Activated CD8-positive, alpha-beta memory T cell treated with anti-CD3 and anti-CD28 coated beads, Interleukin-2, amount 50 U/mL, for 4 hours (primary cell): ENCODE results near the gene UBN1.
"Not testable (repeated sequence)": the region's sequence is repeated elsewhere in the genome, so short reads cannot be mapped to it uniquely, and the experiment has no call there.

Source experiments
- DNase-seq: peaks from one replicate; pipeline ENCODE4 v3.0.0-alpha.2; 2020

The UBN1 gene

DNA sequence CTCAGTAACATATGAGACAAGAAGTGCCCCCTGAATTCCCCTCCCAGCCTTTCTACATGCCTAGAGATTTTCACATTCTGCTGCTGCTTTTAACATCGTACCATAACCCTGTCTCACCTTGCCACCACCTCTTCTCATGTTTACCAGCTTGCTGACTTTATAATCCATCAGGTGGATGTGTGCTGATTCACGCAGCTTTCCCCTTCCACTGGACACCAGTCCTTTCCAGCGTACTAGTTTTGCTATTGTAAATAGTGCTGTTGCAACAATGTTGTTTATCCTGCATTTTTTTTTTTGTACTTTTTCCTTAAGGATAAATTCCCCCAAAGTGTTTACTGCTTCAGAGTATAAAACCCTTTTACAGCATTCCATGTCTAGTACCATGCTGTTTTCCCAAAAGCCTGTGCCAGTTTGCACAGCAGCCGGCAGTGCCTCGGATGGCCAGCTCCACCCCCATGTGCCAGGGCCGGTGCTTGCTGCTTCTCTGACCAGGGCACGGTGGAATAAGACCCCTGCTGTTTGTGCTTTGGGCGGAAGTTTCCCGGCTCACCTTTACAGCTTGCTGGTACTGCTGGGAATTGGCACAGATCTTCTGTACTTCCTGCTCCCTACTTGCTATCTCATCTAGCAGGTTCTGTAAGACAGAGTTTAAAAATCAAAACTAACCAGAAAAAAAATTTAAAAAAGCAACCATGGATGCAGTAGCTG, 41.3 kb downstream of the UBN1 start:
- no peak for DNase-seq

DNA sequence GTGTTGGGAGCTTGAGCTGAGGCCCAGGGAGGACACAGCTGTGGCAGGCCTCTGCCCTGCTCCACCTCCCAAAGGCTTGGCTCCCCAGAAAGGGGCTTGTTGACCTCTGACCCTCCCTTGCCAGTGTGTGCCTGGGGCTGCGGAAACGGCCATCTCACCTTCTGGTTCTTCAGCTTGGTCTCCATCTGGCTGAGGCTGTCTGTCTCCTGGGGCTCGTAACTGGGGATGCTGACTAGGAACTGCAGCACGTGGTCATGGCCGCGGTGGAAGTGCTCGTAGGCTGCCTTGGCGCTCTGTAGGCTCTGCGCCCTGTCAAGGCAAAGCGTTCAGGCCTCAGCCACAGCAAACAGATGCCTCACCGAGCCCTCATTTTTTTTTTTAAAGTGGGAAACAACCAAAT, 42.7 kb downstream of the UBN1 start:
- no peak for DNase-seq

DNA sequence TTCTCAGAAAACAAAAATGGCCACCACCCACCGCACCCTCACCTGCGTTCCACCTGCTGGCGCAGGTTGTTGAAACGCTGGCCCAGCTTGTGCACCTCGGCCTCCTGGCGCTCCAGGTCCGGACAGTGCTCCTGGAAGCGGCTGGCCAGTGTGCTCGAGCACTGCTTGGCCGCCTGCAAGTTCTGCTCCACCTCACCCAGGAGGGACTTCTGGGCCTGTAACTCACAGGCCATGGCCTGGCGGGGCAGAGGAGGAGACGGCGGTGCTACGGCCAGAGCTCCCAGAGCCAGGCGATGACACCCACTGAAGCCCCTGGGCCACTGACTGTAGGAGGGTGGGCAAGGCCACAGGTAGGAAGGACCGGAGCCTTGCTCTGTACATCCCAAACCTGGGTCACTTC, 43.4 kb downstream of the UBN1 start:
- no peak for DNase-seq

DNA sequence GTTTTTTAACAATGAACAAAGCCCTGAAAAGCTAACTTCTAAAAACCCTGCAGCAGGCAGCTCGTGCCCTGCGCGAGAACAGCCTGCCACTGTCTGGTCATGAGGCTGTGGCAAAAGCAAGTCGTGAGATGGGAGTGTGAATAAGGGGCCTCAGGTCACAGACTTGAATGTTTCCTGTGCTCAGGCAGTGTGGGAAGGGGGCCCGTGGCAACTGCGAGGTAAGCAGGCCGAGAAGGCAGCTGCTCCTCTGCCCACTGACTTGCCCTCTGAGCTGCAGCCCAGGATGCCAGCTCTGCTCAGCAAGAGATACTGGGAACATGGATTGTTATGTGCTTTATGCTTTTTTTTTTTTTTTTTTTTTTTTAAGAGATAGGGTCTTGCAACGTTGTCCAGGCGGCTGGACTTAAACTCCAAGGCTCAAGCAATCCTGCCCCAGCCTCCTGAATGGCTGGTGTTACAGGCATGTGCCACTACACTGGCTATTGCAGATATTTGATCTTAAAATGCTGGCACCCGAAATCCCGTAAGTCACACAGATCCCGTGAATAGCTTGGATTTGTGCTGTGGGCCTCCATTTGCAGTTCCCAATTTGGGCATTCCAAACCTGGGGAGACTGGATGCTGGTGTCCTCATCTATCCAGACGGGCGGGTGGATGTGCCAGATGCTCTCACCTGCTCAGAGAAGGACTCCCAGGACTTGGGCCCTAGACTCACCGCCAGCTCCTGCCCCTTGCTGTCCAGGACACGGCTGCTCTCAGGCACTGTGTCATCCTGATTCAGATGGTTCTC, 44.0 kb downstream of the UBN1 start:
- DNase-seq, result no peak

DNA sequence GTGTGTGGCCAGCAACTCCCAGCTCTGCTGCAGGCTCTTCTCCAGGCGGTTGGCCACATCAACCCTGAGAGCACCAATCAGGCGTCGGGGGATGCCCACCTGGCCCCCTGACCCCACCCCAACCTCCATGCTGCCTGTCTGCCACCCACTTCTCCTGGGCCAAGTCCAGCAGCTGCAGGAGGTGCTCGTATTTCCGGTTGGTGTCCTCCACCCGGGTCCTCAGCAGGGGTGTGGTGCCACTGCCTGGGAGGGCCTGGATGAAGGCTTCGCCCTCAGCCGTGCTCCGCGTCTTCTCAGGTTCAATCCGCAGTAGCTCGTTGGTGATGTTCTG, 44.6 kb downstream of the UBN1 start:
- no peak for DNase-seq

DNA sequence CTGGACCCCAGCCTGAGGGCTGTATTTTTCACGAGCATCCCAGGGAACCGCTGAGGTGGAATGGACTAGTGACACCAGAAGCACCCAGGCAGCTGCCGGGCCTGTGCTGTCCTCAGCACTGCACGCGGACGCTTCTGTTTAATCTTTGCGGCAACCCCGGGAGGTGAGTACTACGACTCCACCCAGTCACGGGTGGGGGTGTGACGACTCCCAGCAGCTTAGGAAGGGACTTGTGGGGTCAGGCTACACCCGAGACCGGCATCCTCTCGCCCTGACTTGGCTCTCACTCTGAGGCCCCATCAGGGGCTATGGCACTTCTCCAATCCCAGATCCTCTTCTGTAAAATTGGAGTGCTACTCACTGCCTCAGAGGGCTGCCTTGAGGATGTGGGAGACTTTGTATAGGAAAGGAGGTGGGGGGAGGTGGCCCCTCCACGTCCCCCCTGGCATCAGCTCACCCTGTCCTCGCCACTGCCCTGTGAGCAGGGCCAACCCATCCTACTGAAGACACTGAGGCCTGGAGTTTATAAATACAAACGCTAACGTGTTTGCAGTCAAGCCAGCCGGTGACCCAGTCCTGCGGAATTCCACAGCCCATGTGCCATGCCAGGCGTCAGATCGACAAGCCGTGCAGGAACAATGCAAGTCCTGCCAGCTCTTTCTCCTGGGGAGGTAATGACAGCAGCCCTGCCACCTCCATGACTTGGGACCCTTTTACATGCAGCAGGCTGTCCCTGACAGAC, 45.3 kb downstream of the UBN1 start:
- DNase-seq, result no peak

DNA sequence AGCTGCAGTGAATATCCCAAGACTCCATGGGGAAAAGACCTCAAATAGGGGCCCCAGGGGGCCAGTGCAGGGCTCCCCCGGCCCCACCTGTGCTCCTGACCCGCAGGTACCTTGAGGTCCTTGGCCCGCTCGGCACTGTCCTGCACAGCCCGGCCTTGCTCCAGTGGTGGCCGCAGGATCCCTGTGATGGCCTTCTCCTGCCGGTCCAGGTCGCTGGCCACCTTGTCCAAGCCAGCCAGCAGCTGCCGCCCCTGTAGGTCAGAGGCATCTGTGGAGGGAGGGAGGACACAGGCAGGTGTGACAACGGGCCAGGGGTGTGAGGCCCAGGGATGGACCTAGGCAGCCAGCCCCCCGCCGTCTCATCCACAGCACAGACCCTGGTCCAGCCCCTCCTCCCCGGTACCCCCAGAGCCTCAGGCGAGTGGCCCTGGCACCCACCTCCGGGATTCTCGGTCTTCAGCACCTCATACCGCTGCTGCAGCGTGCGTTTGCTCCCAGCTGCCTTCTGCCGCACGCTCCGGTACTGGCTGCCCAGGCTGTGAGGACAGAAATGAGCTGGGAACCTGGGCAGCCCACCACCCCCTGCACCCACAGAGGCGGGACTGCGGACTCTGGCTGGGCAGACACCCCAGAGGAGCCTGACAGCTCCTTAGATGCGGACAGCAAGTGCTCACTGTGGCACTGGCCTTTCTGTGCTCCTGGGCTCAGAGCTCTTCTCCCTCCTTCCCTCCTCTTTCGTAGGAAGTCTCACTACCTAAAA, 46.0 kb downstream of the UBN1 start:
- DNase-seq, result no peak

DNA sequence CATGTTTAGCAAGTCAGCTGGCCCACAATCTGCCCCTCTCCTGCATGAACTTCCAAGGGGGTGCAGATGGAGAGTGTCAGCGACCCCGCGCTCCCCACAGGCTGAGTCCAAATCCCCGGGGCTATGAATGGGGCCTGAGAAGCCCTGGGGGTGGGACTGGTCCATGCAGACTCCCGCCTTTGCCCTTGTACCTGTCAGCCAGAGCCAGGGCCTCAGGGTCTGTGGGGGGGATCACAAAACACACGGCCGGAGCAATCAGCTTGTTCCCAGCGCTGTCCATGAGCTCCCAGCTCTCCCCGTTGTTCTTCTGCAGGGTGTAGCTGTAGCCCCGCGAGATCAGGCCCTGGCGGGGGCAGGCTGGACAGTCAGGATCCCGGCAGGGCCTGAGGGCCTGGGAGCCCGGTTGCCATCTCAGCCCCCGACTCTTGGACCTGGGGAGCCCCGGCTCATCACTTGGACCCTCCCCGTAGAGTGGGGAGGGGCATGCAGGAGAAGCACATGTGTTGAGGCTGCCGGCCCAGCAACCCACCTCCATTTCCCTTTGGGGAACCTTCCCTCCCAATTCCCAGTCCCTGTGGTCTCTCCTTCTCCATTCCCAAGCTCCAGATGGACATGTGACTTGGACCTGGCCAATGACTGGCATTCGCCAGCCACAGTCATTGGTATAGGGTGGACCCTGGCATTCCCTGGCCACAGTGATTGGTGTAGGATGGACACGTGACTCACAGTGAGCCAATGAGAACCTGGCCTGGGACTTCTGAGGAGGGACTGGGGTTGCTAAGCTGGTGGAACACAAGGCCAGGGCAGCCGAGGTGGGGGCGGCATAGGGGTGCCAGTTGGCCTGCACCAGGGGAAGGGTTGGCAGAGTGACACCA, 47.2 kb downstream of the UBN1 start:
- no peak for DNase-seq

DNA sequence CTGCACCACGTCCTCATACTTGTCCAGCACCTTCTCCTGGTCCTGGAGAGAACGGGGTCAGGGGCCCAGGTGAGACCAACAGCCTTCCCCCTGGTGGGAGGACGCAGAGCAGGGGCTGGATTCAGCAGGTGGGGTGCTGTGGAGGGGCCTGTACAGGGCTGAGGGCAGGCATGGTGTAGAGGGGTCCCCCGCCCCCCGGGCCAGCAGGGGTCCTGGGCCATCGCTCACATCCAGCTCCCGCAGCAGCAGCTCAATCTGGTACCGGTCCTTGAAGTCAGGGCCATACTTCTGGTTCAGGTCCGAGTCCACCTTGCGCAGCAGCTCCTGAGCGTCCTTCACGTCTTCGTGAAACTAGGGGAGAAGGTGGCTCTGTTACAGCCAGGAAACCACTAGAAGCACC, 48.1 kb downstream of the UBN1 start:
- DNase-seq, result no peak

DNA sequence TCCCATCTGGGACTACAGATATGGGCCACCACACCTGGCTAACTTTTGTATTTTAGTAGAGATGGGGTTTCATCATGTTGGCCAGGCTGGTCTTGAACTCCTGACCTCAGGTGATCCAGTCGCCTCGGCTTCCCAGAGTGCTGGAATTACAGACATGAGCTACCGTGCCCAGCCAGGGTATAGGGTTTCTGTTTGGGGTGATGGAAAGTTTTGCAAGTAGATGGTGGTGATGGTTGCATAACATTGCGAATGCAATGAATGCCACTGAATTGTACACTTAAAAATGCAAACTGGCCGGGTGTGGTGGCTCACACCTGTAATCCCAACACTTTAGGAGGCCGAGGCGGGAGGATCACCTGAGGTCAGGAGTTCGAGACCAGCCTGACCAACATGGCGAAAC, 49.5 kb downstream of the UBN1 start:
- not testable (repeated sequence) for DNase-seq

DNA sequence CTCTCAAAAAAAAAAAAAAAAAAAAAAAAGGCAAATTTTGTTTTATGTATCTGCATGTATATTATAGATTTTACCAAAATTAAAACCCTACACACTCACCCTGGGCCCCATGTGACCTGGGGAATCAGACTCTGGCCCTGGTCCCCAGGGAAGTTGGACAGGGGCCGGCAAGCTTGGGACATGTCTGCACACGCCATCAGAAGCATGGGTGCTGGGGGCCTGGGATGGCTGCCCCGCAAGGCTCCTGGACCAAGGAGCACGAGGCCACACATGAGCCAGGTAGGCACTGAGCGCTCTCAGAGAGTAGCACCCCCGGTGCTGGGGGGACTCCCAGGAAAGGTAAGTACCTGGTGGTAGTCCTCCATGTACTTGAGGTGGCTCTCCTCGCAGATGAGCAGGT, 50.0 kb downstream of the UBN1 start:
- DNase-seq, result no peak

DNA sequence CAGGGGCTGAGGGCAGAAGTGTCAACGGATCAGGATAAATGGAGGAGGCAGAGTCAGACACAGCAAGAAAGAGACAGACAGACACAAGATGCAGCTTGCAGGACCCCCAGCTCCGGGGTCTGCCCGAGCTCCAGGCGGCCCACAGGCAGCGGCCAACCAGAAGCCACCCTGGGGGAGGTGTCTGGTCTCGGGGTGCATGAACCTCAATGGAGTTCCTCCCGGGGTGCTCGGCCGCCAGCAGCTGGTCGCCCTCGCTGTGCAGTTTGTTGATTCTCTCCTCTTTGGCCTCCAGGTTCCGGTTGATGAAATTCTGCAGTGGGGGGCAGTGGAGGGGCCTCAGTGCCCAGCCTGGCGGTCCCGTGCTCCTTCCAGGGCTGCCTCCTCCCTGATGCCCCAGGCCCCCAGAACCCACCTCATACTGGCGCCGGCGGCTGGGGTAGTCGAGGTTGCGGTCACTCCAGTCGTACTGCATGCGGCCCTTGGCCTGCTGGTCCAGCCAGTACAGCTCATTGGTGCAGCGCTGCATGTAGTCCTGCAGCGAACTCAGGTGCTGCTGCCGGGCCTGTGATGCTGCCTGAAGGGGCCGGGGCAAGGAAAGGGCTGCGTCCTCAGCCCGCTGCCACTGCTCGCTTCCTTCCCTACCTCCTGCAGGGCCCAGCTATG, 51.7 kb downstream of the UBN1 start:
- DNase-seq, result no peak

DNA sequence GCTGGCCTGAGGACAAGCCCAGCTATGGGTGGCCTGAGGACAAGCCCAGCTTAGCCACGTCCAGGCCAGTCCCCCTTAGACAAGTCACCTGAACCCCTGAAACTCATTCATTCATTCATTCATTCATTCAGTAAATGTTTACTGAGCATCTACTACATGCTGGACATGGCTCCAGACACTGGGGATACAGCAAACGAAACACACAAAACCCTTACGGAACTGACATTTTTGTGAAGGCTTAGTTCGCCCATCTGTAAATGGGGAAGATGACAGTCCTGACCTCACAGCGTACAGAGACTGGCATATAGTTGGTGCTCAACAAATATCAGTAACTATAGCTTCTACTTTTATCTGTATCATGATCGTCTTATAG, 52.2 kb downstream of the UBN1 start:
- DNase-seq, result no peak

DNA sequence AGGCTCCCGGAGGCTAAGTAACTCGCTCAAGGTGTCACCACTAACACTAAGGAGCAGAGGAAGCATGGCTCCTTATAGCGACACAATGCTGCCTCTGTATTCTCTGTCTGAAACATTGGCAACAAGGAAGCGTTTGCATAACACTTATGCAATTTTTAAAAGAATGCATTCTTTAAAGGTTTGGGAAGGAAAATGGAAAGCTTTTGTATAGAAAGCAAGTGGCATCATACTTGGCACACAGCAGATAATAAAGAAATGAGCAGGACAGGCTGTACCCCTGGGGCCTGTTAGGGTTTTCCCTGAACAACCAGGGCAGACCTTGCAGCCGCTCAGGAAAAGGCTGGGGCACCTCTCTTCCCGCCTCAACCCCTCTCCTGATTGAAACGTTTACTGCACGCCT, 52.8 kb downstream of the UBN1 start:
- no peak for DNase-seq

DNA sequence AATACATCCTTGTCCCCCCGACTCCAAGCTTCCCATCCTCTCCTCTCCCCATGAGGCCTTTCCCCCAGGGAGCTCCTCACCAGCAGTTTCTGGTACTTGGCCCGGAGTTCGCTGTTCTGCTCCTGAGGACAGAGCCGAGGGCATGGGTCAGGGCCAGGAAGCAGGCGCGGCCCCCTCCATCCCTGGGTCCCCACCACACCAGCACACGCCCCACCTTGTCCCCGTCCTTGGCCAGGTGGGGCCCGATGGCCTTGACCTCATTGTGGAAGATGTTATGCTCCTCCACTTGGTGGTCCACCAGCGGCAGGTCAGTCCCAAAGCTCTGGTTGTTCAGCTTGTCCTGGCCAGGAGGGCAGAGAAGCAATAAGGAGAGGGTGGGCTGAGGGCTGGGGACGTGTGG, 53.5 kb downstream of the UBN1 start:
- no peak for DNase-seq

DNA sequence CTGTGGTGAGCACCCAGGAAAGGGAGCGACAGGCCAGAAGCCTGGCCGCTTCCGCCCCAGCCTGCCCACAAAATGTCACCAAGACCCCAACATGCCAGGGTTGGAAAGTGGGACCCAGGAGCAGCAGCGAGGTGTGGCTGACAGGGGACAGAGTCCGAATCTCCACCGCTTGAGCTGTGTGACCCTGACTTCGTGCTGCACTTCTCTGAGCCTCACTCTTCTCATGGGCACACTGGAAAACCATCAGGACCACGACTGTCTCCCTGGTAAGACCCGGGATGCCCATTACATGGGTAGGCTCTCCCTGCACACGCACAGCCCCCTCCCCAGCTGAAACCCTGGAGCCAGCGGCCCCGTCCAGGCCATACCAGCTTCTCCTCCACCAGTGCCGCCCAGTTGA, 54.8 kb downstream of the UBN1 start:
- no peak for DNase-seq

DNA sequence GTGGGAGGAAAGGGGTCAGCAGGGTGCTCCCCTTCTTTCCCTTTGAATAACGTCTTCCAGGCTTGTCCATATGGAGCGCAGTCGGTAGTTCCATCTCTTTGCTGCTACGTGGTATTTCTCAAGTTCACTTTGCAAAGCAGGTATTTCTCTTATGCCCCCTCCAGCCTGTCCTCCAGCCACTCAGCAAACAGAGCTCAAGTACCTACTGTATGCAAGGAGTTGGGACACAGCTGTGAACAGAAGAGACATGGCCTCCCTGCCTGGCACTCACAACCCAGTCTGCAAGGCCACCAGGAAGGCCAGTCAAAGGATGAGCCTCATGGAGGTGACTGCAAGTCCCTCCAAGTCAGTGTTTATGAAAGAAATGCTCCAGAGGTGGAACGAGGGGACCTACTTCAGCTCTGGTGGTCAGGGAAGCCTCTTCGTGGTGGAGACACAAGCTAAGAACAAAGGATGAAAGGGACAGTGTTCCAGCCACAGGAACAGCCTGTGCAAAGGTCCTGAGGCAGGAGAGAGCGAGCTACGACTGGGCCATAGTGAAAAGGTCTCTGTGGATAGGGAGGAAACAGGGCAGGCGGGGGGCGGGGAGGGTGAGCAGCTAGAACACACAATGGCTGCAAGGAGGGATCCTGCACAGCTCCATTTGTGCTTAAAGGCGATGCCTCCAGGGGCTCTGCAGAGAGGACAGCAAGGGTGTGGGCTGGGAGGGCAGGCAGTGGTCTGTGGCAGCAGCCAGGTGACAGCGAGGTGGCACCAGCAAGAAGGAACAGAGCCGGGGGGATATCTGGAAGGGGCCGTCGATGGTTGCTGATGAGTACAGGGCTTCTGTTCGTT, 57.0 kb downstream of the UBN1 start:
- no peak for DNase-seq

DNA sequence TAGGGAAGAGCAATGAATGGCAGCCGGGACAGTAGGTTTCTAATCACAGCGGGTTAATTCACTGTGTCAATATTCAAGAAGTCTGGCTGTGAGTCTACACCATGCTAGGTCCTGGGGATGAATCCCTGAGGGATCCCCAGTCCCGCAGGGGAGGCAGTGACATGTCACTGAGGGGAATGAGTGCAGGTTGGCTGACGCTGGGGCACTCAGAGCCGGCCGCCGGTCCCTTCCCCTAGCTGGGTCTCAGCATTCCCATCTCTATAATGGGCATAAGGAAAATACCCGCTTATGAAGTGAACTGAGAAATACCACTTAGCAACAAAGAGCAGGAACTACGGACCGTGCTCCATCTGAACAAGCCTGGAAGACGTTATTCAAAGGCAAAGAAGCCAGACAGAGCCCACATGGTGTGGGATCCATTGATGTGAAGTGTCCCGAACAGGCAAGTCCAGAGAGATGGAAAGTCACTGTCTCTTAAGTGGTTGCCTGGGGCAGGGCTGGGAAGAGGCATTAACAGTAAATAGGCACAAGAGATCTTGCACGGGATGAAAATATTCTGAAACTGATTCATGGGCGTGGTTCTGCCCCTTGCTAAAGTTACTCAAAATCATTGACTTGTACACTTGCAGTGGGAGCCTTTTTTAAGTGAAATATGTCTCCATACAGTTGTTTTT, 57.8 kb downstream of the UBN1 start:
- no peak for DNase-seq

DNA sequence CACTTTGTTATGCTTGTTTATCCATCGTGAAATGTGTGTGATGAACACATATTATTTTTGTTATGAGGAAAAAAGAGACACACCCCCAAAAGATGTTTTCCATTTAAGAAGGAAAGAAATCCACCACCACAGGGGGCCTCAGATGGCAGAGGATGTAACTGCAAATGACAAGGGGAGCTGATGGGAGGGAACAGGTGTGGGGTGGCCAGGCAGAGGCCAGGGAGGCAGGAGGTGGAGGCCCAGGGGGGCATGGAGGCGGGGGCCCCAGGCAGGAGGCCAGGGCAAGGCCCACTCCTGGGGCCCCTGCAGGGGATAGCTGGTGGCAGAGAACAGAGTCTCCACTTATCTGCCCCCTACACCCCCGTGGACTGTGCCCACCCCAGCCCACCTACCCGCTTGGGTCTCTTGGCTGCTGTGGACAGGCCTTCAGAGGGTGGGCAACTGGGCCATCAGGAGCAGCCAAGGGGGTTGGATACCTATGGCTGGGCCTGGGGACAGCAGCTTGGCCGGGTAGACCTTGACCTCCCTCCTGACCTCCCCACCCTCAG, 61.6 kb downstream of the UBN1 start:
- no peak for DNase-seq

DNA sequence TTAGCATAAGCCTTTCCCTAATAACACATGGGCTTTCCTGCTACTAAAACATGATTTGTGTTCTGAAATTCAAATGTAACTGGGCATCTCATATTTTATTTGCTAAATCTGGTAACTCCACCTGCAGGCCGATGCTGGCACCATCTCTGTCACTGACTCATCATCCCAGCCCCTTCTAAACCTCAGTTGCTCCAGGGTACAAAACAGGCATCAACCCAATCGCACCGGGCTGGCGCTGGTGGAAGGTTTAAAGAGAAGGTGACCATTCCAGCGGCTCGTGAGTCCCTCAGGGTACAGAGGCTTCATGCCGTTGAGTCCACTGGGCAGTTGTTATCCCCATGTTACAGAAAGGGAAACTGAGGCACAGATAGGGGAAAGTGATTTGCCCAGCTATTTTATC, 62.5 kb downstream of the UBN1 start:
- DNase-seq, result no peak
